K562 (cell line): ENCODE measurements around the gene ZNF655. TPM values are rescaled to one million over a fixed set of nuclear protein-coding genes. Genes with fewer than 3 reads are reported as not detected.

Experiments
- BCLAF1 ChIP-seq, 2 experiments: fragments of 450-650 bp in 1 of 2; IDR thresholded peaks; 2 replicates each; pipeline ENCODE4 v1.6.1; 2011 to 2017; ENCODE audit warnings: low read depth in 2 of 2, antibody characterized with exemption in 1 of 2, borderline replicate concordance in 1 of 2, low read length in 1 of 2, mild to moderate bottlenecking in 1 of 2, mixed read lengths in 1 of 2; ENCODE audit not compliant: control insufficient read depth in 1 of 2
- BRF1 ChIP-seq: IDR thresholded peaks from 3 replicates; pipeline ENCODE4 v1.6.1; 2011; ENCODE audit warnings: borderline replicate concordance, mild to moderate bottlenecking; ENCODE audit not compliant: insufficient read length; ENCODE audit errors: extremely low read depth
- E4F1 ChIP-seq: fragments of 250-450 bp; sonication (Bioruptor Pico); IDR thresholded peaks from 2 replicates; pipeline ENCODE4 v1.5.0; 2021; ENCODE audit warnings: mild to moderate bottlenecking, borderline replicate concordance
- HMG20A ChIP-seq: fragments of 450-650 bp; formaldehyde crosslinking; conservative IDR thresholded peaks from 2 replicates; pipeline ENCODE4 v1.4.0; 2020; ENCODE audit warnings: mild to moderate bottlenecking, mixed read lengths
- MYC ChIP-seq, 2 experiments: fragments of 250-450 bp in 1 of 2; sonication (Bioruptor Pico) in 1 of 2; IDR thresholded peaks; 2 replicates each; pipeline versions ENCODE4 v1.5.1 to v1.6.1; 2012 to 2021; ENCODE audit warnings: low read depth in 2 of 2, borderline replicate concordance in 1 of 2, improper control_type of control experiment in 1 of 2, low read length in 1 of 2, mild to moderate bottlenecking in 1 of 2, moderate library complexity in 1 of 2
- RAD51 ChIP-seq: fragments of 450-650 bp; IDR thresholded peaks from 2 replicates; pipeline ENCODE4 v1.7.1; 2016; ENCODE audit warnings: low read depth, mild to moderate bottlenecking, borderline replicate concordance
- SRSF1 ChIP-seq: fragments of 200-400 bp; formaldehyde crosslinking; IDR thresholded peaks from 2 replicates; pipeline ENCODE4 v1.6.1; 2017; ENCODE audit warnings: mild to moderate bottlenecking, low read depth, low read length, moderate library complexity
- TBL1XR1 ChIP-seq, 2 experiments: IDR thresholded peaks; 2 replicates each; pipeline ENCODE4 v1.6.1; 2012; ENCODE audit warnings: improper control_type of control experiment in 2 of 2, low read length in 2 of 2, mild to moderate bottlenecking in 1 of 2
- ZNF407 ChIP-seq: fragments of 450-650 bp; IDR thresholded peaks from 2 replicates; pipeline ENCODE4 v1.6.1; 2016; ENCODE audit warnings: low read depth
- ZNF707 ChIP-seq: fragments of 250-450 bp; sonication (Bioruptor Pico); conservative IDR thresholded peaks from 2 replicates; pipeline ENCODE4 v1.8.0; 2022; ENCODE audit warnings: inconsistent platforms, mild to moderate bottlenecking, moderate library complexity
- ZNF778 ChIP-seq: fragments of 450-650 bp; formaldehyde crosslinking; IDR thresholded peaks from 2 replicates; pipeline ENCODE4 v1.4.0; 2020; ENCODE audit warnings: mild to moderate bottlenecking, moderate library complexity
- polyA plus RNA-seq, 8 experiments: library from polyadenylated mRNA; depleted of rRNA in 4 of 8; stranded (reverse) in 5 of 8; unstranded in 3 of 8; fragments of >200 nt; fragmentation: Nextera tagmentation in 2 of 8; fragmentation: Illumina TruSeq in 1 of 8; extraction: Ambion mirVana in 2 of 8; extraction: Trizol in 1 of 8; gene quantifications; 2 replicates each; pipeline versions ENCODE4 v1.2.1 to v1.2.3, GENCODE V29; 2011 to 2014; ENCODE audit warnings: inconsistent platforms in 1 of 8, missing spikeins in 1 of 8
- total RNA-seq, 7 experiments: library from RNA; depleted of rRNA in 6 of 7; stranded (reverse); fragments of >200 nt in 6 of 7; fragmentation: Illumina TruSeq in 2 of 7; extraction: Trizol in 2 of 7; gene quantifications; 2 replicates each; pipeline versions ENCODE4 v1.2.1 to v1.2.3, GENCODE V29; 2011 to 2021; ENCODE audit warnings: low replicate concordance in 1 of 7

ZNF655 gene
- total and polyA plus RNA-seq, 9 of the 15 experiments (the other 6 are each of a cell fraction or from before 2014, with no cell fraction given), result 25.7 to 130 (median 95.2) TPM

DNA sequence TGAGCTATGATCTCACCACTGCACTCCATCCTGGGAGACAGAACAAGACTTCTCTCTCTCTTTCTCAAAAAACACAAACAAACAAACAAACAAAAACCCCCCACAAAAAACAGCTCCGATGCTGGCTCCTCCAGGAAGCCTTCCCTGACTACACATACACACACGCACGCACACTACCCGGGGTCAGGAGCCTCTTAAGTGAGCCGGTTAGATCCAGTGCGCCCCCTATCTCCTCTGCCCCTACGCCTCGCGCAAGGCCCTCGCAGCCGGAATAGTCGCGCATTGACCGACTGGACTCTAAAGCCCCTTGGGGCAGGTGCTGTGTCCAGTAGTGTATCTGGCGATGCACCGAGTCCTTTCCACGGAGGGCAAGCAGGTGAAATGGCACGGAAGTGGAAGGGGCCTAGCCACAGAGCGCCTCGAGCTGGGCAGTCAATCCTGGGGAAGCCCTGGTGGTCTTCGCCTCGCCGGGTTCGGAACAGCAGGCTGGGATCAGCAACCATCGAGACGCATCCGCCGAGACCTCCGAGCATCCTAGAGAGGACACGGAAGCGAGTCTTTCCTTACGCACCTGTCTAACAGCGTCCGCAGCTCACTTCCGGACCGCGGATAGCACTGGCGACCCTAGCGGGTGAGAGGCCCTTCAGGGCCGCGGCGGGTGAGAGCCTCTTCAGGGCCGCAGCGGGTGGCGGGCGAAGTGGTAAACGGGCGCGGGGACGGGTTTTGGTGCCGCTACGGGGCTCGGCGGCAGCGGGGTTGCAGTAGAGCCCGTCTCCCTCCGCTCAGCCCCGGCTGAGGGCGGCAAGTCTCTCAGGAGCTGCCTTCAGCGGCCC, 58.1 kb downstream of the ZNF655 start, which contains the start of gene ZSCAN25 (continued):
- TF ChIP-seq BCLAF1 (IDR thresholded peaks at IDR 0.05; ENCODE audit: borderline replicate concordance in 1 of 2, control insufficient read depth in 1 of 2, low read depth in 2 of 2, low read length in 1 of 2), result peak in 1 of 2 experiments; percentile 95; a peak in 2 of 4 replicates
- no peak for TF ChIP-seq E4F1 (CRISPR knock-in tag)
- peak; percentile 88 for TF ChIP-seq MYC (IDR thresholded peaks at IDR 0.05; ENCODE audit: low read depth, low read length)
- TF ChIP-seq MYC (CRISPR knock-in tag; IDR thresholded peaks at IDR 0.05; ENCODE audit: borderline replicate concordance, low read depth), result no peak
- TF ChIP-seq RAD51, result peak; percentile 18
- TF ChIP-seq ZNF407, result 0 out of 2 replicates have a peak, but pooled peaks have one; percentile 33
- TF ChIP-seq HMG20A (CRISPR knock-in tag), result no peak
- TF ChIP-seq ZNF707 (CRISPR knock-in tag), result no peak
- TF ChIP-seq ZNF778, result no peak
- TF ChIP-seq SRSF1, result no peak
- TF ChIP-seq TBL1XR1 (IDR thresholded peaks at IDR 0.05; ENCODE audit: low read length in 2 of 2), result peak; percentile 34 to 57; a peak in 3 of 4 replicates
- TF ChIP-seq BRF1, result no peak
